GM18867 (cell line): ENCODE data around the gene MOB3A.

ENCODE experiments used
- ATAC-seq: cut with Tn5 transposase; IDR thresholded peaks from one replicate; pipeline ENCODE4 v1.9.1; 2021; ENCODE audit warnings: mild to moderate bottlenecking, moderate library complexity; ENCODE audit not compliant: unreplicated experiment

MOB3A gene

GRCh38 chr19:2047449-2048103 is 48.5 kb downstream of the MOB3A start:
- no peak for ATAC-seq

GRCh38 chr19:2047076-2047448 is 49.1 kb downstream of the MOB3A start:
- no peak for ATAC-seq

- no peak for ATAC-seq
These were observed 49.8 kb downstream of the MOB3A start for GRCh38 chr19:2046046-2046907.

- no peak for ATAC-seq
These were observed 50.6 kb downstream of the MOB3A start for GRCh38 chr19:2045501-2046045.

- ATAC-seq, result no peak
These were observed 51.2 kb downstream of the MOB3A start for GRCh38 chr19:2044709-2045500.

GRCh38 chr19:2043961-2044708 is 52.0 kb downstream of the MOB3A start:
- no peak for ATAC-seq

- ATAC-seq, result no peak
These were observed 52.9 kb downstream of the MOB3A start for GRCh38 chr19:2043251-2043641.

GRCh38 chr19:2042485-2043250 is 53.5 kb downstream of the MOB3A start:
- peak; percentile 9 for ATAC-seq

GRCh38 chr19:2041683-2042484 is 54.2 kb downstream of the MOB3A start:
- peak; percentile 69 for ATAC-seq

GRCh38 chr19:2041433-2041682 is 54.8 kb downstream of the MOB3A start:
- no peak for ATAC-seq

- no peak for ATAC-seq
These were observed 55.3 kb downstream of the MOB3A start for GRCh38 chr19:2040647-2041432.

- ATAC-seq, result no peak
These were observed 56.0 kb downstream of the MOB3A start for GRCh38 chr19:2039959-2040646.

- ATAC-seq, result no peak
These were observed 56.8 kb downstream of the MOB3A start for GRCh38 chr19:2039089-2039958.

- ATAC-seq, result no peak
These were observed 57.6 kb downstream of the MOB3A start for GRCh38 chr19:2038284-2039088.

GRCh38 chr19:2037651-2038255 is 58.4 kb downstream of the MOB3A start:
- no peak for ATAC-seq

- ATAC-seq, result no peak
These were observed 59.7 kb downstream of the MOB3A start for GRCh38 chr19:2036424-2036823.
